ENCODE measurements around the gene GAL. TPM values are rescaled to one million over a fixed set of nuclear protein-coding genes. Genes with fewer than 3 reads are reported as not detected.
A peak's percentile ranks its signal among the peaks of the same experiment; 100 is the strongest.

The GAL gene
- total and polyA plus RNA-seq, 11 donors = 0.35 to 7.0 (median 1.0) TPM; not detected in 6

DNA sequence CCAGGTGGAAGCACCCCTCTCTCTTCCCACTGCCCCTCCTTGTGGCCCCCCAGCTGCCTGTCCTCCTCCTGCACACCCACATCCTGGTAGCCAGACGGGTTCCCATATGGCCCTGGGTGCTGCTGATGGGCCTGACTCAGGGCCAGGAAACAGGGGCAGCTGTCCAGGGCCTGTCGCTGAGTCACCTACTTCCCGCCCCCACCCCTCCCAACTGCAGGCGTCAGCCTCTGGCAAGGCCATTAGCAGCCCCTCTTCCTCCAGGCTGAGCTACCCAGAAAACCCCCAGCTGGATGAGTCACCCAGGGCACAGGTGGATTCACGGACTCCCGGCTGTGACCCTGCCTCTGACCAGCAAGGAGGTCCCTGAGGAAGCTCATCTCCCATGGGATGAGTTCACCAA, 6.9 kb upstream of the GAL start:
- 0 to 12% (median 8%) methylated on average over 3 to 6 of the region's 6 CpGs for WGBS, 4 donors
- peak in 4 of 5 donors; percentile 38 to 84 (median 51) for DNase-seq
- ATAC-seq = peak; percentile 65 to 98 (median 95)
- intact Hi-C loops (cut with DNase I) = no loop called here
- Histone ChIP-seq H3K4me3 (no peak overlapping the region), H3K27ac (no peak overlapping the region), H3K9me3 (peaks cover 0 to 5% (median 2%) of the 10 kb centered on the region in 12 donors), H3K36me3 (no peaks in the 10 kb centered on the region), H3K4me1 (peaks cover 0 to 11% (median 2%) of the 10 kb centered on the region in 12 donors), H3K27me3 (peaks cover 0 to 6% (median 0%) of the 10 kb centered on the region in 9 donors)
- no peak for TF ChIP-seq POLR2A (IDR thresholded peaks at IDR 0.05)
- TF ChIP-seq CTCF (IDR thresholded peaks at IDR 0.05) = no peak

GRCh38 chr11:68678031-68678441, 6.3 kb upstream of the GAL start:
- peak in 1 of 5 donors; percentile 4 for DNase-seq
- H3K4me3 ChIP-seq = no peak overlapping the region

GRCh38 chr11:68680541-68681231, 3.7 kb upstream of the GAL start:
- Histone ChIP-seq H3K9me3 (no peaks in the 10 kb centered on the region), H3K27ac (no peak overlapping the region), H3K4me3 (no peak overlapping the region), H3K27me3 (peaks cover 19 to 30% (median 22%) of the 10 kb centered on the region in 9 donors), H3K36me3 (no peaks in the 10 kb centered on the region), H3K4me1 (peaks cover 0 to 24% (median 9%) of the 10 kb centered on the region in 12 donors)
- TF ChIP-seq CTCF (IDR thresholded peaks at IDR 0.05) = no peak
- no peak for TF ChIP-seq POLR2A (IDR thresholded peaks at IDR 0.05)
- intact Hi-C loops (cut with DNase I) = no loop called here
- no peak for DNase-seq
- ATAC-seq = no peak
- WGBS, 4 donors = 87 to 93% (median 89%) methylated on average over 16 to 17 of the region's 17 CpGs

More at GRCh38 chr11:68678031-68678441, 6.3 kb upstream of the GAL start:
- Histone ChIP-seq H3K4me1 (peaks cover 0 to 11% (median 2%) of the 10 kb centered on the region in 12 donors), H3K27me3 (peaks cover 0 to 4% (median 0%) of the 10 kb centered on the region in 9 donors), H3K36me3 (no peaks in the 10 kb centered on the region), H3K27ac (no peak overlapping the region), H3K9me3 (peaks cover 0 to 5% (median 2%) of the 10 kb centered on the region in 12 donors)
- intact Hi-C loops (cut with DNase I) = no loop called here
- ATAC-seq = no peak
- TF ChIP-seq CTCF (IDR thresholded peaks at IDR 0.05) = no peak
- TF ChIP-seq POLR2A (IDR thresholded peaks at IDR 0.05) = no peak
- WGBS, 4 donors = 76 to 90% (median 78%) methylated on average over 15 of the region's 15 CpGs

- Histone ChIP-seq H3K4me3 (no peak overlapping the region), H3K27ac (no peak overlapping the region), H3K4me1 (peaks cover 0 to 19% (median 7%) of the 10 kb centered on the region in 12 donors), H3K36me3 (no peaks in the 10 kb centered on the region), H3K27me3 (peaks cover 21 to 49% (median 35%) of the 10 kb centered on the region in 9 donors), H3K9me3 (no peaks in the 10 kb centered on the region)
- TF ChIP-seq CTCF (IDR thresholded peaks at IDR 0.05) (no peak), POLR2A (IDR thresholded peaks at IDR 0.05) (no peak)
- ATAC-seq (no peak), DNase-seq (no peak)
- intact Hi-C loops (cut with DNase I) = no loop called here
- WGBS, 4 donors = 51 to 80% (median 67%) methylated on average over 9 of the region's 9 CpGs
Observed at GRCh38 chr11:68682531-68682961, 1.8 kb upstream of the GAL start.

Data from heart left ventricle (tissue), 16 donors.